HUES6 (cell line): ENCODE measurements around the gene WDR48.

Source experiments
- H3K27ac ChIP-seq: 2 replicates; pipeline ENCODE4 v1.7.0; 2013; ENCODE audit warnings: low read depth, mild to moderate bottlenecking, low read length, inconsistent platforms
- H3K27me3 ChIP-seq: 2 replicates; pipeline ENCODE4 v1.6.1; 2013; ENCODE audit warnings: low read length; ENCODE audit not compliant: control insufficient read depth, insufficient read depth
- H3K36me3 ChIP-seq: 2 replicates; pipeline ENCODE4 v1.6.1; 2013; ENCODE audit warnings: low read length; ENCODE audit not compliant: control insufficient read depth, insufficient read depth
- H3K4me1 ChIP-seq: 2 replicates; pipeline ENCODE4 v1.6.1; 2013; ENCODE audit warnings: low read length; ENCODE audit not compliant: control insufficient read depth, insufficient read depth
- H3K4me3 ChIP-seq: 2 replicates; pipeline ENCODE4 v1.5.1; 2013; ENCODE audit warnings: low read depth, low read length
- H3K9ac ChIP-seq: one replicate; pipeline ENCODE4 v1.6.1; 2013; ENCODE audit warnings: mild to moderate bottlenecking, low read length
- H3K9me3 ChIP-seq: 2 replicates; pipeline ENCODE4 v1.6.1; 2013; ENCODE audit warnings: low read depth, low read length; ENCODE audit not compliant: control insufficient read depth, insufficient read depth

Gene WDR48

DNA sequence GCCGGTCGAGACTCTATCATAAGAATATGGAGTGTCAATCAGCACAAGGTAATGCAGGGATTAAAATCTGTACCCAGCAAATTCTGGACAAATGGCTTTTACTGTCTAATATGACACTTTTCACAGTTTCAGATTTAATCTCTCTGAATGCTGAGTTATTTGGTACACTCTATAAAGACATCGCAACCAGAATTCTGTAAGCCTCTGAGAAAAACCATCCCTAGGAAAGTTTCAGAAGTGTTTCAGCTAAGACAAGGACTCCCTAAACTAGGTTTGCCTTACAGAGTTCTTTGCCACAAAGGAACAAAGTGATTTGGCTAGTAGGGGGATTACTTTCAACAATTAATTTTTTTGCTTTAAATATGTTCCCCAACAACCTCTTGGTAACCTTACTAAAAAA lies 11.3 kb downstream of the WDR48 start:
- Histone ChIP-seq H3K9me3 (no peaks in the 10 kb centered on the region), H3K27ac (no peak overlapping the region), H3K36me3 (peaks cover 23% of the 10 kb centered on the region), H3K4me1 (no peaks in the 10 kb centered on the region), H3K27me3 (no peaks in the 10 kb centered on the region), H3K4me3 (no peak overlapping the region), H3K9ac (no peak overlapping the region)

DNA sequence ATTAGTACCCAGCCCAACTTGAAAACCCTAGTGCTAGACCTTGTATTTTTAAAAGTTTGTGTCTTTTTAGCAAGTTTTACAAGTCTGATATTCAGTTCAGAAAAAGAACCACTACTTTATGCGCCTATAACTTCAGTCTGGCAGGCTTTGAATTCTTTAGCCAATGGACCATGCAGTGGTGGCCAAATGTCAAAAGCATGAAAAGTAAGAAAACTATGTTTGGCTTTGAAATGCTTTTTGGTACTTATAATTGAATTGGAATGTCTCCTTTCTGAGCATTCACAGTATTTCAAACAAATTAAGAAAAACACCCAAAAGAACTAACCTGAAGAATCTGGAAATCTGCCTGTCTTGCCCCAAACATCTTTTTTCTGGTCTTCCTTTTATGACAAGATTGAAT lies 12.8 kb downstream of the WDR48 start:
- H3K4me1 ChIP-seq, result no peaks in the 10 kb centered on the region
- H3K27ac ChIP-seq, result no peak overlapping the region

DNA sequence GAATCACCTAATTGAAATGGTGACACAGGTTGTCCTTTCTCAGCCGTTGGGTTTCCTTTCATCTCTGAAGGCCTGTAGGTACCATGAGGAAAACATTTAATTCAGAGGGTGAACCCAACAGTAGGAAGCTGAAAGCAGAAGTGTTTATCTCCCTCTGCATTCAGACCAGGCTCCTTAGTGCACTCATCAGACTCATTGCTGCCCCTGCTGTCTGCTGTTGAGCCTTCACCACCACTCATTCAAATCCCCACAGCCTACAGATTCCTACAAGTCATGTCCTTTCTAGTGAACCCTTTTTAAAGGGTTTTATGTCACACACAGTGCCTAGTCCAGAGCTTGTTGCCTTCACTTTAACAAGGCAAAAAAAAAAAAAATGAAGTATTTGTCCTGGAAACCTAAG lies 13.4 kb downstream of the WDR48 start:
- Histone ChIP-seq H3K9me3 (no peaks in the 10 kb centered on the region), H3K36me3 (peaks cover 39% of the 10 kb centered on the region), H3K27ac (no peak overlapping the region), H3K4me3 (no peak overlapping the region), H3K4me1 (no peaks in the 10 kb centered on the region), H3K27me3 (no peaks in the 10 kb centered on the region), H3K9ac (no peak overlapping the region)

More for the DNA sequence above, 12.8 kb downstream of the WDR48 start:
- H3K36me3 ChIP-seq, result peaks cover 34% of the 10 kb centered on the region
- no peak overlapping the region for H3K9ac ChIP-seq
- no peak overlapping the region for H3K4me3 ChIP-seq
- H3K27me3 ChIP-seq, result no peaks in the 10 kb centered on the region
- no peaks in the 10 kb centered on the region for H3K9me3 ChIP-seq

DNA sequence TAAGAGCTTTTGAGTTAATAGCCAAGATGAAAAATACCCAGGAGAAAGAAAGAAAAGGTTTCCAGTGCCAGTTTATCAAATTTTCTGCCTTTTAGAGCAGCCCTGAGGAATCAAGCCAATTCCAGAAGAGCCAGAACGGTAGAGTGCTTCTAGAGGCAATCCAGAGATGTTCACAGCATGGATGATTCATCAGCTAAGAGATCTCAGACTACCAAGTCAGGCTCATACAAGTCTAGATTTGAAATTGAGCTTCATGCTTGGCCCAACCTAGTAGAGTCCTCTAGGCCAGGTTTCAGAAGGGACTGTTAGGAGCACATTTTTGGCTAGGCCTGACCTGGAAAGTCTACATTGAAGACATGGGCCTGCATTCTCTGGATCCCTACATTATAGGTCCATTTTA lies 15.5 kb downstream of the WDR48 start:
- no peaks in the 10 kb centered on the region for H3K4me1 ChIP-seq
- H3K36me3 ChIP-seq, result peaks cover 50% of the 10 kb centered on the region
- no peak overlapping the region for H3K4me3 ChIP-seq
- H3K9ac ChIP-seq, result no peak overlapping the region
- no peaks in the 10 kb centered on the region for H3K27me3 ChIP-seq
- no peak overlapping the region for H3K27ac ChIP-seq
- no peaks in the 10 kb centered on the region for H3K9me3 ChIP-seq

DNA sequence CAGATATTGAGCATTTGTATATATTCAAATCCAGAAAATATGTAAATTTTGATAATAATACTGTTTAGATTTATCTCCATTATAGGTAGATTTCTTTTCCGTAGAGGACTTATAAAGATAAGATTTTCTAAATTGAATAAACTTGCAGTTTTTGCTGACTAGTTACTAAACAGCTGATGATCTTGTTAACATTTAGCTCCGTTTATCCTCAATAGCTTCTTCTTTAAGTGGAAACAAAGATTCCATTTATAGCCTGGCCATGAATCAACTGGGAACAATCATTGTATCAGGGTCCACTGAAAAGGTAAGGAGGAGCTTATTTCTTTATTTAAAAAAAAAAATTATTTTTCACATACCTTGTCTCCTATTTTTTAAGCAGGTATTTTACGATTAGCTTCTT lies 16.7 kb downstream of the WDR48 start:
- Histone ChIP-seq H3K4me3 (no peak overlapping the region), H3K36me3 (peaks cover 57% of the 10 kb centered on the region), H3K9ac (no peak overlapping the region), H3K27me3 (no peaks in the 10 kb centered on the region), H3K4me1 (no peaks in the 10 kb centered on the region), H3K9me3 (no peaks in the 10 kb centered on the region), H3K27ac (no peak overlapping the region)

DNA sequence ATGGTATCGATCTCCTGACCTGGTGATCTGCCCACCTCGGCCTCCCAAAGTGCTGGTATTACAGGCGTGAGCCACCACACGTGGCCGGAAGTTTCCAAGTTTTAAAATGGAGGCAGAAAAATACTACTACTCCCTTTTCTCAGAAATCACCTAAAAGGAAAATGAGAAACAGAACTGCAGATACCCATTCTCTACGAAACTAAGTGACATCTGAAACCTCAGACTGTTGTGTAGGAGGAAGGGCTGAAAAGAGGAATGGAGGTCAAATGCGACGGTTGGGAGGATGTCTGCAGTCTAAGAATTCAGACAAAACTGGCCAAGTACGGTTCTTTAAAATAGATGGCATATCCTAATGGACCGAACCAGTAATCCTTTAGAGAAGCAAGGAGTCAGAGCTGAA lies 24.1 kb downstream of the WDR48 start:
- H3K27me3 ChIP-seq, result no peaks in the 10 kb centered on the region
- H3K9ac ChIP-seq, result no peak overlapping the region
- no peaks in the 10 kb centered on the region for H3K4me1 ChIP-seq
- peaks cover 73% of the 10 kb centered on the region for H3K36me3 ChIP-seq
- H3K4me3 ChIP-seq, result no peak overlapping the region
- H3K9me3 ChIP-seq, result no peaks in the 10 kb centered on the region
- H3K27ac ChIP-seq, result no peak overlapping the region

DNA sequence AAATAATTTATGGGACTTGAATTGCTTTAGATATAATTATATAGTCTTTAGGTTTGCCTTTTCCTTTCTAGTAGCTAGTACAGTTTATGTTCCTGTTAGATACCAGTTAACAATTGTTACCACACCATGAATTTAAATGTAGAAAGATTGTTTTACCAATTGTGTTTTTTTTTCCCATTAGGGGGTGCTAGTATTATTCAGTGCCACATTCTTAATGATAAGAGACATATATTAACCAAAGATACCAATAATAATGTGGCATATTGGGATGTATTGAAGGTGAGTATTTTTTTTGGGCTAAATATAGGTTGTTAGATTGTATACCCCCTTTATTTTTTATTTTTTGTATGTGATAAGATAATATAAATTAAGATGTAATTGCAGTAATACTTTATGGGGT lies 27.7 kb downstream of the WDR48 start:
- Histone ChIP-seq H3K27ac (no peak overlapping the region), H3K9ac (no peak overlapping the region), H3K9me3 (no peaks in the 10 kb centered on the region), H3K4me3 (no peak overlapping the region), H3K36me3 (peaks cover 64% of the 10 kb centered on the region), H3K27me3 (no peaks in the 10 kb centered on the region), H3K4me1 (no peaks in the 10 kb centered on the region)

DNA sequence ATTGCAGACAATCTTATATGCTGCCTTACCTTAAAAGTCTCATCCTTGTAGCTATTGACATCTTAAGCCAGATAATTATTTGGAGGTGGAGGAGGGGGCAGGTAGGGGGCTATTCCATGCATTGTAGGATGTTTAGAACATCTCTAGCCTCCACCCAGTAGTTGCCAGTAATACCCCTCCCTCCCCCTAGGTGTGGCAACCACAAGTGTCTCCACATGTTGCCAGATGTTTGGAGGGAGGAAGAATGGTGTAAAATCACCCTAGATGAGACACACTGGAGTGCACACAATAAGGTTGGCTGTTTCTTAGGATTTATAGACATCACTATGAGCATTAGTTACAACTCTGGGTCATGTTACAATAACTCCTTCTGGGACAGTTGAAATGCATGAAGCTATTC lies 28.2 kb downstream of the WDR48 start:
- Histone ChIP-seq H3K9ac (no peak overlapping the region), H3K27me3 (no peaks in the 10 kb centered on the region), H3K4me1 (no peaks in the 10 kb centered on the region), H3K36me3 (peaks cover 60% of the 10 kb centered on the region), H3K9me3 (no peaks in the 10 kb centered on the region), H3K27ac (no peak overlapping the region), H3K4me3 (no peak overlapping the region)

DNA sequence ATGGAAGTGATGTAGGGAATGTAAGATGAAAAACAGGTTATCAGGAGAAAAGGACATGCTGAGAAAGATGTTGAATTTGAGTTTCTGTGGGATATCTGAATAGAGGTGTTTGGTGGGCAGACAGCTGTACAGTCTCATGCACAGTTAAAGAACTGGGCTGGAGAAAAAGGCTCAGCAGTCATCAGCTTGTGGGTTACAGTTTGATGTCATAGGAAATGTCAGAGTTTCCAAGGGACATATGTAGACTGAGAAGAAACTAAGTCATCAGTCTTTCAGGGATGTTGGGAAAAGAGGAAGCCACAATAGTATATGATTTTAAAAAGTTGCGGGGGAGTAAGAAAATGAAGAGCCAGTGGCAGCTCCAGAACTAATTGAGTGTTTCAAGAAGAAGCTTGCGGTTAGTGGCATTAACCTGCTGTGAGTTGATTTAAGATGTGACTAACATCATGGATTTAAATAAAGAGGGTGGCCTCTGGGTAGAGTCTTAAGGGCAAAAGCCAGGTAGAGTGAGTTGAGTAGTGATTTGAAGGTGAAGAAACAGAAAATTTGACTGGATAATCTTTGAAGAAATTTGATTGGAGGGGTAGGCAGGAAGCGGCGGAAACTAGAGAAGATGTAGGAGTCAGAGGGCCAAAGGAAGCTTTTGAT lies 31.0 kb downstream of the WDR48 start:
- H3K4me3 ChIP-seq, result no peak overlapping the region
- no peaks in the 10 kb centered on the region for H3K27me3 ChIP-seq
- no peaks in the 10 kb centered on the region for H3K9me3 ChIP-seq
- H3K4me1 ChIP-seq, result no peaks in the 10 kb centered on the region
- H3K27ac ChIP-seq, result no peak overlapping the region
- H3K9ac ChIP-seq, result no peak overlapping the region
- H3K36me3 ChIP-seq, result peaks cover 58% of the 10 kb centered on the region

DNA sequence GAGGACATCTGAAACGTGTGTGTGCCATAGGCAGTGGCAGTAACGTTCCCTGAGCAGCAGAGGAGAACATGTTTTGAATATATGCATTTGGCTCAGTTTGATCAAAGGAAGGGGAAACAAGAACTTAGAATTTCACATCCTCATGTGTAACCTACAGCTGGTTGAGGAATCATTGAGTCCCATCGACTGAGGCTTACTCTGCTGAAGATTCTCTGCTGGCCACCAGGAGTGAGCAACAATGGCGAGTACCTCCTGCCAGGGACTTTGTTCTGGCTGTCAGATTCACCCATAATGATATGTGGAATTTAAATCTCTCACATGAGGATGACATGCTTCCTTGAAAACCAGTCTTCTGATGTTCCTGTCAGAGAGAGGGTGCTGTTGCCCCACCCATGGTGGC lies 34.3 kb downstream of the WDR48 start:
- Histone ChIP-seq H3K4me1 (no peaks in the 10 kb centered on the region), H3K27ac (no peak overlapping the region), H3K27me3 (no peaks in the 10 kb centered on the region), H3K9me3 (no peaks in the 10 kb centered on the region), H3K9ac (no peak overlapping the region), H3K4me3 (no peak overlapping the region), H3K36me3 (peaks cover 71% of the 10 kb centered on the region)

DNA sequence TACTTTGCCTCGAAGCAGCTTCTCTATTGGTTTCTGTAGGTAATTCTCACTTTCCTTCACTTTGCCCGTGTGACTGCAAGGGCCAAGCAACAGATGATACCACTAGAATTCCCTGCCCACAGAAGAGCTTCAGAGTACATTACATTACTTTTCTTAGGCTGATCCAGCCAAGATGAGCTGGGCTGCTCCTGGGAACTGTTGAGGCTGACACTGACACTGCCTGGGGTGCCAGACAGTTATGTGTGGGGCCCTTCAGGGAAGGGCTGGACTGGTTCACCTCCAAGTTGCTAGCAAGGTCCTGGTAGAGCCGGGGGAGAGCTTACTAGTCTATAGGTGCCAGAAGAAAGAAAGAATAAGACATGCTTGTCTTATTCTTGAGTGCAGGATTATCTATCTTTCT lies 36.6 kb downstream of the WDR48 start:
- Histone ChIP-seq H3K27ac (no peak overlapping the region), H3K4me1 (no peaks in the 10 kb centered on the region), H3K36me3 (peaks cover 83% of the 10 kb centered on the region), H3K27me3 (no peaks in the 10 kb centered on the region), H3K9ac (no peak overlapping the region), H3K9me3 (no peaks in the 10 kb centered on the region), H3K4me3 (no peak overlapping the region)

DNA sequence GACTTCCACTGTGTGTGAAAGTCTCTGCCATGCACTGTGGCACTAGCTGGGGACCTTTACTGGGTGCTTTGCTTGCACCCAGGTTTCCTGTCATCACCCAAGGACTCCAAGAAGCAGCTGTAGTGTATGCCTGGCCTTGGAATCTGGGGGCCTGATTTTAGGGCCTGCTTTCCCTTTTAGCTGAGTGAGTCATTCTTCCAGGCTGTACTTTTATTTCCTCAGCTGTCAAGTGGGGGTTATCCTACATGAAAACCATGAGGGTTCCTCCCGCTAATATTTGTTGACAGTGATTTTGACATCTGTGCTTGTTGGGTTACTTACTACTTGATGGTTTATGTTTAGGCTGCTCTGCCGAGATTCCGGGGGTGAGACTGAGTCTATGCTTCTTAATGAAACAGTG lies 37.1 kb downstream of the WDR48 start:
- no peaks in the 10 kb centered on the region for H3K9me3 ChIP-seq
- no peak overlapping the region for H3K4me3 ChIP-seq
- no peaks in the 10 kb centered on the region for H3K27me3 ChIP-seq
- H3K9ac ChIP-seq, result no peak overlapping the region
- peaks cover 85% of the 10 kb centered on the region for H3K36me3 ChIP-seq
- no peaks in the 10 kb centered on the region for H3K4me1 ChIP-seq
- no peak overlapping the region for H3K27ac ChIP-seq
